Transverse colon (tissue), 4 donors: ENCODE measurements around the gene ARHGEF7.

Source experiments
- CTCF ChIP-seq, 5 experiments: fragments of 200-600 bp in 3 of 5; fragments of 450-650 bp in 2 of 5; sonication (generic) in 3 of 5; IDR thresholded peaks; 1 replicate in 2 of 5; 2 replicates in 3 of 5; pipeline ENCODE4 v1.5.1; 2016 to 2017; ENCODE audit warnings: antibody characterized with exemption in 5 of 5, inconsistent platforms in 3 of 5, mild to moderate bottlenecking in 2 of 5, moderate library complexity in 1 of 5
- POLR2A ChIP-seq: fragments of 450-650 bp; IDR thresholded peaks from one replicate; pipeline ENCODE4 v1.6.1; 2016; ENCODE audit warnings: antibody characterized with exemption, mild to moderate bottlenecking, moderate library complexity
- POLR2AphosphoS5 ChIP-seq, 3 donors: sonication (generic); formaldehyde crosslinking; IDR thresholded peaks; one replicate each; pipeline ENCODE4 v1.6.1; 2016; ENCODE audit warnings: antibody characterized with exemption in 3 of 3

GRCh38 chr13:111177921-111178320 is 62.8 kb downstream of the ARHGEF7 start:
- TF ChIP-seq POLR2AphosphoS5 (IDR thresholded peaks at IDR 0.05): no peak
- no peak for TF ChIP-seq POLR2A
- no peak for TF ChIP-seq CTCF (IDR thresholded peaks at IDR 0.05)
